ENCODE data around the gene CKAP5.

The CKAP5 gene

GRCh38 chr11:46725338-46726205, 120.5 kb downstream of the CKAP5 start:
- Histone ChIP-seq H3K9me3 (ENCODE audit: low read depth, low read length) (no peaks in the 10 kb centered on the region), H3K27ac (no peak overlapping the region), H3K9ac (ENCODE audit: insufficient read length) (no peak overlapping the region), H3K36me3 (ENCODE audit: insufficient read depth, low read length) (no peaks in the 10 kb centered on the region), H3K4me3 (no peak overlapping the region)
- no peak for TF ChIP-seq POLR2AphosphoS5 (IDR thresholded peaks at IDR 0.05; ENCODE audit: borderline replicate concordance, low read depth, low read length)
- no peak for TF ChIP-seq EZH2 (IDR thresholded peaks at IDR 0.05)
- no peak for TF ChIP-seq FOXP2 (optimal IDR thresholded peaks at IDR 0.05; ENCODE audit: control extremely low read depth, extremely low read length, insufficient read depth)
- no peak for DNase-seq (ENCODE audit: low read depth, low spot score)

DNA sequence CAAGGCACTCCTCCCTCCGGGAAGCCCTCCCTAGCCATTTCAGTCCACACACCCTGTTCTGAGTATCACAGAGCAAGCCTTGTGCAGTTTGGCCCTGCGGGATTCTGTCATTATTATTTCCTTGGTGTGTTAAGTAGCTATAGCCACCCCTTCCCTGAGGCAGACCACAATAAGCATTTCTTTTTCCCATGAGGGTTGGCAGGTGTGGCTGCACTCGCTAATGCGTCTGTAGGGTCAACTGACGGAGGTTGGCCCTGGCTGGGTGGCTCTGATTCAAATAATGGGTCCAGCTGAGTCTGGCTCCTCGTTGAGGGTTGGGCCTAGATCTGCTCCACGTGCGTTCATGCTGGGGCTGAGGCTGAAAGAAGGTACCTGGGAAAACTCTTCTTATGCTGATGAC, 122.0 kb downstream of the CKAP5 start:
- H3K9me3 ChIP-seq (ENCODE audit: low read depth, low read length): no peaks in the 10 kb centered on the region
- DNase-seq (ENCODE audit: low read depth, low spot score): no peak

GRCh38 chr11:46723359-46723680, 122.8 kb downstream of the CKAP5 start:
- no peak for TF ChIP-seq EZH2 (IDR thresholded peaks at IDR 0.05)
- TF ChIP-seq FOXP2 (optimal IDR thresholded peaks at IDR 0.05; ENCODE audit: control extremely low read depth, extremely low read length, insufficient read depth): no peak
- no peak for TF ChIP-seq POLR2AphosphoS5 (IDR thresholded peaks at IDR 0.05; ENCODE audit: borderline replicate concordance, low read depth, low read length)
- no peak overlapping the region for H3K27ac ChIP-seq
- H3K4me3 ChIP-seq: no peak overlapping the region
- no peaks in the 10 kb centered on the region for H3K9me3 ChIP-seq (ENCODE audit: low read depth, low read length)
- no peak overlapping the region for H3K9ac ChIP-seq (ENCODE audit: insufficient read length)
- no peak for DNase-seq (ENCODE audit: low read depth, low spot score)
- no peaks in the 10 kb centered on the region for H3K36me3 ChIP-seq (ENCODE audit: insufficient read depth, low read length)

More for the DNA sequence above, 122.0 kb downstream of the CKAP5 start:
- H3K9ac ChIP-seq (ENCODE audit: insufficient read length): no peak overlapping the region
- TF ChIP-seq EZH2 (IDR thresholded peaks at IDR 0.05): no peak
- H3K27ac ChIP-seq: no peak overlapping the region
- no peaks in the 10 kb centered on the region for H3K36me3 ChIP-seq (ENCODE audit: insufficient read depth, low read length)
- no peak overlapping the region for H3K4me3 ChIP-seq

DNA sequence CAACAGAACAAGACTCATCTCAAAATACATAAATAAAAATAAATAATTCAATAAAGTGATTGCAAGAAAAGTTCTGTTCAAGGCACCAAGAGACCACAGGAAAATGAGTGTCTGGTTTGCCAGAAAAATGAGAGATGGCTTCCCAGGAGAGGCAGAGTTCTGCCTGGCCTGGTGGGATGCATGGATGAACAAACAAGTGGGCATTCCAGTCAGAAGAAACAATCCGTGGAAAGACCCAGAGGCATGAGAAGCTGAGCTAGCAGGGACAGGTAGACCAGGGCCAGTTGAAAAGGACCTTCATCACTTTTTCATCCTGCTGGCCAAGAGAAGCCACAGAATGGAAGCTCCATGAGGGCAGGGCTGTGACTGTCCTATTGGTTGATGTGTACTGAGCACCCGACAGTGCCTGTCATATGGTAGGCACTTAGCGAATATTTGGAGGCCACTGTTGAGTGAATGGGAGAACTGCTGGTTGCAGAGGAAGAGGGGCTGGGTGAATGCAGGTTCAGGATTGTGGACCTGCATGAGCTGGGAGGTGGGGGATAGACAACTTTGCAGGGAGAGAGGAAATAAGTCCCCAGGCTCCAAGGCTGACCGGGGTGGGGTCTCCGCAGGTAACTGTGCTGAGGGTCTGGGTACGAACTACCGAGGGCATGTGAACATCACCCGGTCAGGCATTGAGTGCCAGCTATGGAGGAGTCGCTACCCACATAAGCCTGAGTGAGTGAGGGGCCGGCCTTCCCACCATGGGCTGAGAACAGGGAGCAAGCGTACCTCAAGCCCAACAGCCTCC, 123.3 kb downstream of the CKAP5 start:
- no peak overlapping the region for H3K4me3 ChIP-seq
- DNase-seq (ENCODE audit: low read depth, low spot score): no peak
- H3K9ac ChIP-seq (ENCODE audit: insufficient read length): no peak overlapping the region
- H3K9me3 ChIP-seq (ENCODE audit: low read depth, low read length): no peaks in the 10 kb centered on the region
- TF ChIP-seq EZH2 (IDR thresholded peaks at IDR 0.05): no peak
- TF ChIP-seq FOXP2 (optimal IDR thresholded peaks at IDR 0.05; ENCODE audit: control extremely low read depth, extremely low read length, insufficient read depth): no peak
- no peak for TF ChIP-seq POLR2AphosphoS5 (IDR thresholded peaks at IDR 0.05; ENCODE audit: borderline replicate concordance, low read depth, low read length)
- H3K36me3 ChIP-seq (ENCODE audit: insufficient read depth, low read length): no peaks in the 10 kb centered on the region
- H3K27ac ChIP-seq: no peak overlapping the region

DNA sequence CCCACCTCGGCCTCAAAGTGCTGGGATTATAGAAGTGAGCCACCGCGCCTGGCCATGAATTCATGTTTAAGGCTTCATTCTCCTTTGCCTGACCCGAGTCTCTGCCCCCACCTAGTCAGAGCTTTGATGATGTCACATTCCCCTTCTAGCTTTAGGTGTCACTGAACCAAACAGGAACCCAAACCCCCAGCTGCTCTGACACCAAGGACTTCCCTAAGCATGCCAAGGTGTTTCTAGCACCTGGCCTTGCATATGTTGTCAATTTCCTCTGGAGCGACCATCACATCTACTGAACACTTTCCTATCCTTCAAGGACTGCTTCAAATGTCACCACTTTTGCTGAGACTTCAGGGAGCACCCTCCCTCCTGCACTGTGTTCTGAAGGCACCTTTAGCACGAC, 124.8 kb downstream of the CKAP5 start:
- no peak for TF ChIP-seq EZH2 (IDR thresholded peaks at IDR 0.05)
- TF ChIP-seq FOXP2 (optimal IDR thresholded peaks at IDR 0.05; ENCODE audit: control extremely low read depth, extremely low read length, insufficient read depth): no peak
- no peak for TF ChIP-seq POLR2AphosphoS5 (IDR thresholded peaks at IDR 0.05; ENCODE audit: borderline replicate concordance, low read depth, low read length)
- Histone ChIP-seq H3K9me3 (ENCODE audit: low read depth, low read length) (no peaks in the 10 kb centered on the region), H3K27ac (no peak overlapping the region)

DNA sequence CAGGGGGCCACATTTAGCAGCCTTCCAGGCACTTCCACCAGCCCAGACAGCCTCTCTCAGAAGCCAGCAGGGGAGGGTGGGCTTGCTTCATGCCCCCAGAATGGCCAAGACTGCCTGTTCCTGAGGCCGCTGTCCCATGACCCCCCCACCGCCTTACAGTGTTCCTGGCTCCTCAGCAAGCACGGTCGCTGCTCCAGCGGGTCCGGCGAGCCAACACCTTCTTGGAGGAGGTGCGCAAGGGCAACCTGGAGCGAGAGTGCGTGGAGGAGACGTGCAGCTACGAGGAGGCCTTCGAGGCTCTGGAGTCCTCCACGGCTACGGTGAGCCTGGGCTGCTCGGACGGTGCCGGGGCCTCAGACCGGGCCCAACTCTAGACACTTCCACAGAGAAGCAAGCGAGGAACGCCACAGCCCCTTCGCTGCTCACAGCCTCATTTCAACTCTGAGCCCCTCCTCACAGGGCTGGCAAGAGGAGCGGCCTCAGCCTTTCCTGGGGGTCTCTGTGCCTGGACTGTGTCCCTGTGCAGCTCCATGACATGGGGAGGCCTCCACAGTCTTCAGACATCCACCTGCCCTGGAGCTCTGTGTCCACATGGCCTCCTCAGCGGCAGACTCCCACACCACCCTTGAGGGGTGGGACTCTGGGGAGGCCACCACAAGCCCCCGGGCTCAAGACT, 126.4 kb downstream of the CKAP5 start:
- H3K9ac ChIP-seq (ENCODE audit: insufficient read length): no peak overlapping the region
- no peak for TF ChIP-seq FOXP2 (optimal IDR thresholded peaks at IDR 0.05; ENCODE audit: control extremely low read depth, extremely low read length, insufficient read depth)
- no peaks in the 10 kb centered on the region for H3K36me3 ChIP-seq (ENCODE audit: insufficient read depth, low read length)
- no peaks in the 10 kb centered on the region for H3K9me3 ChIP-seq (ENCODE audit: low read depth, low read length)
- no peak overlapping the region for H3K27ac ChIP-seq
- no peak for DNase-seq (ENCODE audit: low read depth, low spot score)
- H3K4me3 ChIP-seq: no peak overlapping the region

More for the DNA sequence above, 124.8 kb downstream of the CKAP5 start:
- no peak overlapping the region for H3K9ac ChIP-seq (ENCODE audit: insufficient read length)
- no peak for DNase-seq (ENCODE audit: low read depth, low spot score)
- no peaks in the 10 kb centered on the region for H3K36me3 ChIP-seq (ENCODE audit: insufficient read depth, low read length)
- no peak overlapping the region for H3K4me3 ChIP-seq

GRCh38 chr11:46719048-46719542, 127.0 kb downstream of the CKAP5 start, which contains the start of gene F2:
F2 (plus strand) TSS chr11:46719213; CDS start chr11:46719236, 23 bp downstream.
- no peak within 1 kb of the TSS for H3K9ac ChIP-seq (ENCODE audit: insufficient read length)
- H3K4me3 ChIP-seq: no peak within 1 kb of the TSS
- DNase-seq (ENCODE audit: low read depth, low spot score): no peak
- no peak for TF ChIP-seq EZH2 (IDR thresholded peaks at IDR 0.05)
- TF ChIP-seq FOXP2 (optimal IDR thresholded peaks at IDR 0.05; ENCODE audit: control extremely low read depth, extremely low read length, insufficient read depth): no peak
- no peak for TF ChIP-seq POLR2AphosphoS5 (IDR thresholded peaks at IDR 0.05; ENCODE audit: borderline replicate concordance, low read depth, low read length)
- no peaks in the 10 kb centered on the region for H3K9me3 ChIP-seq (ENCODE audit: low read depth, low read length)
- no peak within 1 kb of the TSS for H3K27ac ChIP-seq
- H3K36me3 ChIP-seq (ENCODE audit: insufficient read depth, low read length): no peaks in the 10 kb centered on the region

Data from SK-N-MC (cell line).